ENCODE results near the gene ACTR3. TPM values are rescaled to one million over a fixed set of nuclear protein-coding genes. Genes with fewer than 3 reads are reported as not detected.
A peak's percentile ranks its signal among the peaks of the same experiment; 100 is the strongest.

Gene ACTR3
- total and polyA plus RNA-seq, 2 experiments from 2014 or later = 361 to 410 TPM

DNA sequence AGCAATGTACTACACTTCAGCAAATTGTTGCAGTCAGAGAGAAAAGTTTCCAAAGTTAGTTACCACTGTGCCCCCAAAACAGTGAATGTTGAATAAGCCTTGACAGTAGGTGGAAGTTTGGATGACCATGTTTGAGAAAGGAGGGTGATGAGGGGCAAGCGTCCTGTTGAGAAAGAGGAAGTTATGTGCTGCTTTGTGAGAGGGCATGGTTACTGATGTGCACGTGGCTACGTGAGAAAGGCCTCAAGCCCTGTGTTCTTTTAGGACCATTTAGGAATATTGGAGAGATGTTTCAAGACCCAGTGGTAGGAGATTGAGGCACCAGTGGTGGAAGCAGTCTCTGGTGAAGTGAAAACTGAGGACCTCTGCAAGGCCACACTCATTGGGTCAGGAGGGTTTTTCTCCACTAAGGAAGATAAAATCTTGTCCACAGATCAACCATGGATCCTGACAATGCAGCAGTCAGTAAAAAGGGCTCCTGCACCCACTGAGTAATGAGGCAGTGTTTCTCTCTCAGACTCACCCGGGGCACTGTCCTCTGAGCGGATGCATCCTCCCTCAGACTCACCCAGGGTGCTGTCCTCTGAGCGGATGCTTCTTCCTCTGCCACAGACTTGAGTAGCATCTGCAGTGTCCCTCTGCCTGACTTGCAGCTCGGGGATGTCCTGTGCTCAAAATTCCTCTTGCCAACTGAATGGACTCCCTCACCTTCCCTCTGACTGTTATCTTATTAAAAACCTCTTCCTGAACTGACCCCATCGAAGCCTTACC is 34.7 kb upstream of the ACTR3 start:
- Histone ChIP-seq H3F3A (ENCODE audit: insufficient read depth) (peaks cover 14% of the 10 kb centered on the region), H3K9me2 (ENCODE audit: insufficient read depth) (no peaks in the 10 kb centered on the region), H3K9me3 (ENCODE audit: low read depth) (no peaks in the 10 kb centered on the region), H3K36me3 (ENCODE audit: low read depth) (no peaks in the 10 kb centered on the region), H3K27ac (no peak overlapping the region), H3K4me2 (ENCODE audit: unreplicated experiment) (no peak overlapping the region), H3K4me1 (ENCODE audit: insufficient read depth) (peaks cover 16% of the 10 kb centered on the region), H4K20me1 (ENCODE audit: insufficient read depth) (no peaks in the 10 kb centered on the region), H3K4me3 (no peak overlapping the region), H3K79me2 (ENCODE audit: insufficient read depth) (no peaks in the 10 kb centered on the region), H3K27me3 (replicated peaks; ENCODE audit: insufficient read depth) (no peaks in the 10 kb centered on the region), H3K9ac (no peak overlapping the region), H2AFZ (no peak overlapping the region)
- TF ChIP-seq EZH2 (IDR thresholded peaks at IDR 0.05; ENCODE audit: insufficient read depth, poor library complexity, severe bottlenecking) = no peak
- no peak for TF ChIP-seq EZH2phosphoT487 (IDR thresholded peaks at IDR 0.05; ENCODE audit: insufficient read depth, low read depth)
- no peak for DNase-seq
- in situ Hi-C loops (cut with MboI) = no loop called here
- WGBS, 2 experiments (ENCODE audit: low coverage in 1 of 2, low lambda C conversion rate in 2 of 2, missing lambda C conversion rate in 2 of 2) = 80 to 86% methylated on average over 8 of the region's 8 CpGs

DNA sequence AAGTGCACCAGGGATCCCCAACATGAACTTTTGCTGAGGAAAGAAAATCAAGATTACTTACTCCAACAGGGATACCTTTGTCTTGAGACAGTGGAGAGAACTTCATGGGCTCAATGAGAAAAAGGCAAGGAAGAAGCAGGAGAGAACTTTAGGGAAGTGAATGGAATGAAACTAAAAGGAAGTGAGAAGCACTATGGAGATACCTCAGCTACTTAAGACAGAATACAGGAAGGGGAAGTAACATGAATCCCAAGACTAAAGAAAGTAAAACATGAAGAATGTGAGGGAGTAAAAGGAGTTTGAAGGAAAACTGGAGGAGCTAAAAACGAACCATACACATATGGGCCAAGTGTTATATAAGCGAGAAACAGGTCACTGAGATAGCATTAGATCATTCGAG is 32.4 kb upstream of the ACTR3 start:
- TF ChIP-seq EZH2 (IDR thresholded peaks at IDR 0.05; ENCODE audit: insufficient read depth, poor library complexity, severe bottlenecking) (no peak), EZH2phosphoT487 (IDR thresholded peaks at IDR 0.05; ENCODE audit: insufficient read depth, low read depth) (no peak)
- no peaks in the 10 kb centered on the region for H4K20me1 ChIP-seq (ENCODE audit: insufficient read depth)

DNA sequence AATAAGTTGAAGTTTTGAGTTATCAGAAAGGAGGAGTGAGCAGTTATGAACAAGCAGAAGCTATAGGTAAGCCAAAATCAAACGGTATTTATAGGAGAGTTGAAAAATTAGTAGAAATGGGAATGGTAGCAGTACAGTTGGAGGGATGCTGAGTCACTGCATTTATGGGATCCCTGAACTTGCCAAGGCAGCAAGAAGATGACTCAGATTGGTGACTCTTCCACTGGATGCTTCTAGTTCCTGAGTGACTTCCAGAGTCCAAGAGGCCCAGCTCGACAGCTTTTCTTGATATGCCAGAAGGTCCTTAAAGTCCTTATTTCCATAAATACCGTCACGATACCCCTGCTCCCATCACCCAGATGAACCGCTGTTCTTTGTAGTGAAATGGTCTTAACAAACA is 31.1 kb upstream of the ACTR3 start:
- H3K27me3 ChIP-seq (replicated peaks; ENCODE audit: insufficient read depth) = no peaks in the 10 kb centered on the region
- no peaks in the 10 kb centered on the region for H3K9me2 ChIP-seq (ENCODE audit: insufficient read depth)
- no peak for TF ChIP-seq EZH2 (IDR thresholded peaks at IDR 0.05; ENCODE audit: insufficient read depth, poor library complexity, severe bottlenecking)
- no peak for TF ChIP-seq EZH2phosphoT487 (IDR thresholded peaks at IDR 0.05; ENCODE audit: insufficient read depth, low read depth)
- in situ Hi-C loops (cut with MboI) = no loop called here
- peak overlapping the region; percentile 31 for H3K4me3 ChIP-seq
- peak overlapping the region; percentile 62 for H3K9ac ChIP-seq
- H3K79me2 ChIP-seq (ENCODE audit: insufficient read depth) = no peaks in the 10 kb centered on the region
- H3K9me3 ChIP-seq (ENCODE audit: low read depth) = no peaks in the 10 kb centered on the region
- peak overlapping the region; percentile 80 for H3K4me2 ChIP-seq (ENCODE audit: unreplicated experiment)
- WGBS, 2 experiments (ENCODE audit: low coverage in 1 of 2, low lambda C conversion rate in 2 of 2, missing lambda C conversion rate in 2 of 2) = 3 to 7% methylated on average over 5 of the region's 5 CpGs
- no peaks in the 10 kb centered on the region for H3K36me3 ChIP-seq (ENCODE audit: low read depth)
- H3K27ac ChIP-seq = peak overlapping the region; percentile 91
- DNase-seq = peak; percentile 97
- peaks cover 16% of the 10 kb centered on the region for H3K4me1 ChIP-seq (ENCODE audit: insufficient read depth)
- H3F3A ChIP-seq (ENCODE audit: insufficient read depth) = peaks cover 17% of the 10 kb centered on the region
- H2AFZ ChIP-seq = peak overlapping the region; percentile 70
- H4K20me1 ChIP-seq (ENCODE audit: insufficient read depth) = no peaks in the 10 kb centered on the region

More for the DNA sequence above, 32.4 kb upstream of the ACTR3 start:
- Histone ChIP-seq H3K9me3 (ENCODE audit: low read depth) (no peaks in the 10 kb centered on the region), H3K9me2 (ENCODE audit: insufficient read depth) (no peaks in the 10 kb centered on the region), H3K36me3 (ENCODE audit: low read depth) (no peaks in the 10 kb centered on the region), H3F3A (ENCODE audit: insufficient read depth) (peaks cover 17% of the 10 kb centered on the region), H2AFZ (peak overlapping the region; percentile 42; the same call in 1 of the 2 replicates), H3K4me3 (no peak overlapping the region), H3K27ac (no peak overlapping the region), H3K79me2 (ENCODE audit: insufficient read depth) (no peaks in the 10 kb centered on the region), H3K9ac (no peak overlapping the region), H3K27me3 (replicated peaks; ENCODE audit: insufficient read depth) (no peaks in the 10 kb centered on the region), H3K4me1 (ENCODE audit: insufficient read depth) (peaks cover 16% of the 10 kb centered on the region), H3K4me2 (ENCODE audit: unreplicated experiment) (no peak overlapping the region)
- 93 to 97% methylated on average over 3 of the region's 3 CpGs for WGBS, 2 experiments (ENCODE audit: low coverage in 1 of 2, low lambda C conversion rate in 2 of 2, missing lambda C conversion rate in 2 of 2)
- in situ Hi-C loops (cut with MboI) = no loop called here
- no peak for DNase-seq

DNA sequence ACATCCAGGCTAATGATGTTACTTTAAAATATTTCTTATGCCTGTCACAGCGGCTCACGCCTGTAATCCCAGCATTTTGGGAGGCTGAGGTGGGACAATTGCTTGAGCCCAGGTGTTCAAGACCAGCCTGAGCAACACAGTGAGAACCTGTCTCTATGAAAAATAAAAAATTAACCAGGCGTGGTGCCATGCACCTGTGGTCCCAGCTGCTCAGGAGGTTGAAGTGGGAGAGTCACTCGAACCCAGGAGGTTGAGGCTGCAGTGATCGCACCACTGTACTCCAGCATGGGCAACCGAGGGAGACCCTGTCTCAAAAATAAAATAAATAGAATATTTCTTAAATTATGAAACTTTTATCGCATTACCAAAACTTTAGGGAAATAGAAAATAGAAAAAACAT is 28.1 kb upstream of the ACTR3 start:
- no peak overlapping the region for H3K9ac ChIP-seq
- H3K4me2 ChIP-seq (ENCODE audit: unreplicated experiment) = no peak overlapping the region
- H3K36me3 ChIP-seq (ENCODE audit: low read depth) = no peaks in the 10 kb centered on the region
- no peaks in the 10 kb centered on the region for H3K79me2 ChIP-seq (ENCODE audit: insufficient read depth)
- no peak for DNase-seq
- H3K4me1 ChIP-seq (ENCODE audit: insufficient read depth) = peaks cover 16% of the 10 kb centered on the region
- no peak overlapping the region for H3K27ac ChIP-seq
- H3K9me3 ChIP-seq (ENCODE audit: low read depth) = no peaks in the 10 kb centered on the region
- H3K27me3 ChIP-seq (replicated peaks; ENCODE audit: insufficient read depth) = no peaks in the 10 kb centered on the region
- no peak overlapping the region for H3K4me3 ChIP-seq
- H2AFZ ChIP-seq = no peak overlapping the region
- H3K9me2 ChIP-seq (ENCODE audit: insufficient read depth) = no peaks in the 10 kb centered on the region
- in situ Hi-C loops (cut with MboI) = no loop called here
- TF ChIP-seq EZH2 (IDR thresholded peaks at IDR 0.05; ENCODE audit: insufficient read depth, poor library complexity, severe bottlenecking) (no peak), EZH2phosphoT487 (IDR thresholded peaks at IDR 0.05; ENCODE audit: insufficient read depth, low read depth) (no peak)
- peaks cover 17% of the 10 kb centered on the region for H3F3A ChIP-seq (ENCODE audit: insufficient read depth)
- H4K20me1 ChIP-seq (ENCODE audit: insufficient read depth) = no peaks in the 10 kb centered on the region
- 91 to 94% methylated on average over 7 of the region's 7 CpGs for WGBS, 2 experiments (ENCODE audit: low coverage in 1 of 2, low lambda C conversion rate in 2 of 2, missing lambda C conversion rate in 2 of 2)

Measured in GM23248 (cell line).